Activated CD4-positive, alpha-beta T cell treated with anti-CD3 and anti-CD28 coated beads, Interleukin-2, amount 50 U/mL, for 4 hours (primary cell): ENCODE measurements around the gene SLC35G4.
"Not testable (repeated sequence)": the region's sequence is repeated elsewhere in the genome, so short reads cannot be mapped to it uniquely, and the experiment has no call there.

Source experiments
- DNase-seq, 2 experiments: peaks; one replicate each; pipeline ENCODE4 v3.0.0-alpha.2; 2020

Gene SLC35G4

DNA sequence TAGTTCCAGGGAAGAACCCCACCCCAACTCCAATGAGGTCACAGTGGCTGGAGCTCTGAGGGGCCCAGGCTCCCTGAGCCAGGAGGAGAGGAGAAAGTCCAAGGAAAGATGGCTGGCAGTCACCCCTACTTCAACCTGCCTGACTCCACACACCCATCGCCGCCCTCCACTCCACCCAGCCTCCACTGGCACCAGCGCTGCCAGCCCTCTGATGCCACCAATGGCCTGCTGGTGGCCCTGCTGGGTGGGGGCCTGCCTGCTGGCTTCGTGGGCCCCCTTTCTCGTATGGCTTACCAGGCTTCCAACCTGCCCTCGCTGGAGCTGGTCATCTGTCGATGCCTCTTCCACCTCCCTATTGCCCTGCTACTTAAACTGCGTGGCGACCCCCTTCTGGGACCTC is at the start of gene SLC35G4:
SLC35G4 (plus strand) TSS at position 109 of the 400 bp plus-strand sequence; CDS start at position 109, 0 bp downstream.
- not testable (repeated sequence) for DNase-seq

DNA sequence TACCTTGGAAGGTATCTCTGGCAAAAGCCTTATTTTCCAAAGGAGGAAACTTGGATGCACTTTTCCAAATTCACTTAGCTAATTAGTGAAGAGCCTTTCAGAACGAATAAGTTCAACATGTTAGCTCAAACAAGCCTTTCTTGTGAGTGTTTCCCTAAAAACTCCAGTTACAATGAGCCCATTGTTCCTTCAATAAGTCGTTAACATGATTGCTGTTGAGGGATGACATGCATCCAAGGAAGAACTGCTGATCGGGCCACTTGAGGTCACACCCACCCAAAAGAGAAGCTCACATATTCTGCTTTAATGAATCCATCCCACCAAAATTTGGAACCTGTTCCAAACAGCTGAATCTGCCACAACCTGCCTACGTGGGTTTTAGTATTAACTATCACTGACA is 48.1 kb upstream of the SLC35G4 start:
- no peak for DNase-seq

DNA sequence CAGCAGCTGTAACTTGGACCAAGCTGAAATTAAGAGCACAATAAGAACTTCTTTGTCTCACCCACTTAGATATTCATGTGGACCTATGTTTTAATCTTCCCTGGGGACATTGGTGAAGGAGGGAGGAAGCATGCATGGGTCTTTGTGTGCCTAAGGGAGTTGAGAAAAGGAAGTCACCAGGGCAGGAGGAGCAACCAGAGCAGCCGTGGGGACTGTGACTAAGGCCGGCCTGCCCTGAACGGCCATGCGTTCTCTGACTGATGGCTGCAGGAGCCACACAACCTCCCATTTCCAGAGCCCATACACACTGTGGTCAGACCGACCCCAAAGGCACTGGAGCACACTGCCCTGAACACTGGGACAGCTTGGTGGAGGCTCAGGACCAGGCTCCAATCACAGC is 43.7 kb upstream of the SLC35G4 start:
- DNase-seq: no peak

DNA sequence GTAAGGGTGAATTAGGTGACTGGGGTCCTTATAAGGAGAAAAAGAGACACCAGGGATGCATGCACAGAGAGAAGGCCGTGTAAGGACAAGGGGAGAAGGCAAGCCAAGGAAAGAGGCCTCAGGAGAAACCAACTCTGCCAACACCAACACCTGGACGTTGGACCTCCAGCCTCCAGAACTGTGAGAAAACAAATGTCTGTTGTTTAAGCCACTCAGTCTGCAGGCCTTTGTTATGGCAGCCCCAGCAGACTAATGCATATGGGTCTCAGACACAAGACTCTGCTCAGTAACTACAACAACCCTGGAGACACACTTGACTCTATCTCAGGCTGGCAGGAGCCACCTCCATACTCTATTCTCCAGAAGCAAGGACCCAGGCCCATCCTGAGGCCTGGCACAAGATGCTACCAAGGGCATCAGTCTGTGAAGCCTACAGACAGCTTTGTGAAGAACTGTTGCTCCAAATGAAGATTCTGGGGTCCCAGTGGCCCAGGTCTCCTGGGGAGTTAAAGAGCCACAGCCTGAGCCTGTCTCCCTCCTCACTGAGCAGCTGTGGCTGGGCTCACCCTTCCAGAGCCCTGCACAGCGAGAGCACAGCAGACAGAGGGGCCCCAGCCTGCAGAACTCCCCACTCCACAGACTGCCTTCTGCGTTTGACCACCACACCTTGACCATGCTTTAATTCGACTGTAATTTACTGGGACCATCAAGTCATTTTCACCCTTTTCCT is 43.0 kb upstream of the SLC35G4 start:
- DNase-seq: no peak

DNA sequence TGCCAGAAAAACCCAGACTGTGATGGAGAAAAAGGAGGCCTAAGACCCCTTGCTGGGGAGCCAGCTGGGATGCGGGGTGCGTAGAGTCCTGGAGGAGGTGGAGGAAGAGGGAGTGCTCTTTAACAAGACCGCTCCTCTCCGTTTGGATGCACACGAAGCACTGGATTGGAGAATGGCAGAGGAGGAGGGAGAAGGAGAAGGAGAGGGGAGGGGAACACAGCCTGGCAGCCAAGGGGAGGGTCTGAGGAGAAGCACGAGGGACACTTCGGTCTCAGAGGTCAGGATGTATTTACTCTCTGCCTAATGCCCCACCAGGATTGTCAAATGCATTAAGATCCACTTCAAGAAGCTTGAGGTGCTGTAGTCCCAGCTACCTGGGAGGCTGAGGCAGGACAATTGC is 42.0 kb upstream of the SLC35G4 start:
- no peak for DNase-seq

DNA sequence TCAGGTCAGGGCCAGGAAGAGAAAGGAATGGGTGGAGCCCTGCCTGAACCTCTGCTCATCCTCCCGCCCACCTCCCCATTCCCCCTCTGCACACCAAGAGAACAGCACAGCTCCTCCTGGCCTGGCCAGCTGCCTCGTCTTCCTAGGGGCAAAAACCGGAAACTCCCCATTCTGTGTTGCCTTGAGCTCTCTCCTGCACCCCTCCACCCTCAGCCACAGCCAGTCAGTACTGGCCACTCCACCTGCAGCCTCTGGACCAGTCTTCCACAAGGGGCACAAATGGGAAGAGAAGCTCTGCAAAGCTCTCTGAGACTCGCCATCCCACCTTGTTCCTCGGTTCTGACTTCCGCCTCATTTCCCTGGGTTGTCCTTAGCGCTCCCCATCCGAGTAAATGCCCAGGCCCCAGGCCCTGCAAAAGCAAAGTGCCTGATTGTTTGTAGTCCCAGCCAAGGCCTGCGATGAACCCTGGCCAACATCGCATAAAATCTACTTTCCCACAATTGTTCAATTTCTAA is 39.3 kb upstream of the SLC35G4 start:
- DNase-seq: no peak

DNA sequence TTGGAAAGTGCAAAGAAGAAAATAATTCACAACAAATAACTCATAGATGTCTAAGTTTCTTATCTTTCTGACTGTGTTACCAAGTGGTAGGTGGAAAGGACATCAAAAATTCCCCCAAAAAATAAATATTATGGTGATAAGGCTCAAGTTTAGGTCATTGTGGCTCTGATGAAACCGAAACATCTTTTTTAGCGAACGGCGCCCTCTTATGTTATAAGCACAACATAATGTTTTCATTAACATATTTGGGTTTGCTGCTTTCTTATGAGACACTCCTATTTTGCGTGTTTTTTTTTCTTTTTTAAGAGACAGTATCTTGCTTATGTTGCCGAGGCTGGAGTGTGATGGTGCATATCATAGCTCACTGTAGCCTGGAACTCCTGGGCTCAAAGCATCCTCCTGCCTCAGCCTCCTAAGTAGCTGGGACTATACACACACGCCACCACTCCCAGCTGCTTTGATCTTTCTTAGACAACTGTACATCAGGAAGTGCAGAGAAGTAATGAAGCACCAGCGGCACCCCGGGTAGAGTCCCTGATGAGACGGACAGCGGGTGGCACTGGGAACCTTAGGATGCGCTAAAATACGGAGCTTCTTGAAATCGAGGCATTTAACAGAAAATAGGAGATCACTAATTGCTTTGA is 38.5 kb upstream of the SLC35G4 start:
- no peak for DNase-seq

DNA sequence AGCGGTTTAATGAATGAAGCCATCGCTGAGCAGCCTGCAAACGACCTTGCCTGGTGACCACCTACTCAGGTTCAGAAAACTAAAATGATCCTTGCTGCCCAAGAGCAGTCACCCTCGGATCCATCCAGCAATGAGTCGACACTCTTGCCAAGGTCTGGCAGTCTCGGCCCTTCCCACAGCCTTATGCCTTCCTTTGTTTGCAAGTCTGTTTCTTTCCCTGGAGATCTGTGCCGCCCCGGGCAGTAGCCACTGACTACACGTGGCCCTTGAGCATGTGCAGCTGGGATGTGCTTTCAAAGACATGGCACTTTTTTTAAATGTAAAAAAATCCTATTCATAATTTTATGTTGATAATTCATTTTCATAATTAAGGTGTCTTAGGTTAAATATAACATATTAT is 37.2 kb upstream of the SLC35G4 start:
- no peak for DNase-seq

DNA sequence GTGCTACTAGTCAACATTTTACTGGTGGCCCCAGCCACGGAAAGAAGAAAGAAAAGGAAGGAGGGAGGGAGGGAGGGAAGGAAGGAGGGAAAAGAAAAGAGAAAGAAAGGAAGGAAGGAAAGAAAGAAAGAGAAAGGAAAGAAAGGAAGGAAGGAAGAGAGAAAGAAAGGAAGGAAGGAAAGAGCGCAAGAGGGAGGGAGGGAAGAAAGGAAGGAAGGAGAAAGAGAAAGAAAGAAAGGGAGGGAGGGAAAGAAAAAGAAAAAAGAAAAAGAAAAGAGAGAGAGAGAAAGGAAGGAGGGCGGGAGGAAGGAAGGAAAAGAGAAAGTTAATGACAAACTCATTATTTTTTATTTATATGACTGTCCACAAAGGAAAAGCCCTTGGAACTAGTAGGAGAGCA is 34.9 kb upstream of the SLC35G4 start:
- no peak for DNase-seq

DNA sequence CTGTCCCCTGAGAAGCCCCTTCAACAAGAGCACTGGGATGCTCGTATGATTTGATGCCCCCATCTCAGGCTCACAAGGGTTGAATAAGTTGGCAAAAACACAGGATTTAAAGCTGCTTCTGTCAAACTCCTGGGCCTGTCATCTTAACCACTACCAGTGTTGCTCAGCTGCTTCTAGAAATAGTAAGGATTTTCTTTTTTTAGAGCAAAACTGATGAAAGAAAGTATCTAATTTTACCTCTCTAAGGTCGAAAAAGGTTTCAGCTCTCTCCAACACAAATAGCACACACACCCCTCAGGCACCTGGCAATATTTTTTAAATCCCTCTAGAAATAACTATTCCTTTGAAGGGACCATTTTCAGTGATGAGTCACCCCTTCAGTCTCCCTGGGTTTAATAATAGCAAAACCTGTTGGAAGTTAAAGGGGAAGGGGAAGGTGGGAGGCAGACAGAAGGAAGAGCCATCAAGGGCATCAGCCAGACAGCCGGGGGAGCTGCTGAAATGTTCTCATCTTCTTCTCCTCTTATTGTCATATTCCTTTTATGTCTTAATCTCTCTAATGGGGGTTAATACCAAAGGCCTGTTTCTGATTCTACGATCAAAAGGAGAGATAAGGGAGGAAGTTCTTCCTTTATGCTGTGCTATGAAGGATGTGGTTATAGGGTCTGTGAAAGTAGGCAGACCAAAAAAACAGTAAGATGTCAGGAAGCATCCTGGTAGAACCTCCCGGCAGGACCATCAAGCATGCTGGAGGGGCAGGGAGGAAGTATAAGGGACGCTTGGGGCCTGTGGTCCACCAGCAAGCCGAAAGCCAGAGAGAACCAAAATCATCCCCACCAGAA is 31.9 kb upstream of the SLC35G4 start:
- no peak for DNase-seq

DNA sequence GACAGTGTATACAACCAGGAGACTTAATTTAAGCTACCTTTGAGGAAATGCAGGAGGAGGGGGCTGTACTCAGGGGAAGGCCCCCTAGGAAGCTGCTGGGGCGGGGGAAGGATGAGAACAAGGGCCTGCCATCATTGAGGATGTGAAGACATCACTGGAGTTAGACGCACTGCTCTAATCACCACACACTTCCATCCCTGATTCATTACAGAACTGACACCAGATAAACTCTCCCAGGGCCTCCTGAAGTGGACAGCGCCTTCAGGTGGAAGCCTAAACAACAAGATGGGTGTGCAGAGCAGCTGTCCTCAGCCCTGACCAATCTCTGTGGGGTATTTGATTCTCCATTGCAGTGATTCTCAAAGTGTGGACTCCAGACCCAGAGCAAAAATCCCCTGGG is 30.6 kb upstream of the SLC35G4 start:
- DNase-seq: no peak

DNA sequence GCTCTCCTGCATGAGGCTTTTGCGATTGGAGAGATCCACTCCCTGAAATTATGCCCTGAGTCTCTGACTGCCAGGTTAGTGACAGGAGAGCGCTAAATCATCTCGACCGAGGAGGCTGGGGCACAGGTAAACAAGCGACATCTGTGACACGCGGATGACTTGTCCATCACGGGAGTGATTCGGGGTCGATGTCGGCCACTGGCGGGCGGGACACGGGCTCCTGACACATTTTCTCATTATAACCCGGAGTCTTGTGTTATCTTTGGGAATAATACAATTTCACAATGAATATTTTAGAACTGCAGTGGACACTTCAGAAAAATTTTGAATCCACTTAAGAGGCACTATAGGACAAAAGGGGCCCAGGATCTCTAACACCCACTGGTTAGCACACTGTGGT is 29.5 kb upstream of the SLC35G4 start:
- DNase-seq: no peak

DNA sequence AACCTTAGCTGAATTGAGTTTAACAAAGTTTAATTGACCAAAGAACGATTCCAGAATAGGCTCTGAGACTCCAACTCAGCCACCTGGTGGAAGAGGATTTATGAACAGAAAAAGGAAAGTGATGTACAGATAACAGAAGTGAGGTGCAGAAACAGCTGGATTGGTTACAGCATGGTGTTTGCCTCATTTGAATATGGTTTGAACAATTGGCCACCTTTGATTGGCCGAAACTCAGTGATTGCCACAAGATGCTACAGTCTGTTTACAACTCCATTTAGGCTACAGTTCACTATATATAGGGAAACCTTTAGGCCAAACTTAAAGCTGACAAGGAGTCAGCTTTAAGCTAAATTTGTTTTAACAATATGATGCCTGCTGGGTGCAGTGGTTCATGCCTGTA is 28.1 kb upstream of the SLC35G4 start:
- DNase-seq: no peak

DNA sequence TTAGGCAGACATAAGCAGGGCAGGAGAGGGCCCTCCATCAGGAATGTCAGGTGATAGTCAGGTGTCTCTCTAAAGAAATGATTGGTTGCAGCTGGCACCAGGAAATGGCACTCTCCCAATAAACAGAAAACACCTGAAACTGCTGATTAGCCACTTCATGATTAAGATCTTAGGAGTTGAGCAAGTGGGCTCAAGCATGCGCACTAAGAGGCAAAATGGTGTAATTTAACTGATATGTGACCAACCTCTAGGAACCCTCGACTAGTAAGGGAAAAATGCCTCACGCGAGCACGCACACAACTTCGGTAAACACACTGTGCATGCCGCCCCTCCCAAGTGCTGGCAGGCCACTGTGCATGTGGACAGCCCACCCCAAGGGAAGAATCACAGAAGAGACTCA is 23.8 kb upstream of the SLC35G4 start:
- no peak for DNase-seq

DNA sequence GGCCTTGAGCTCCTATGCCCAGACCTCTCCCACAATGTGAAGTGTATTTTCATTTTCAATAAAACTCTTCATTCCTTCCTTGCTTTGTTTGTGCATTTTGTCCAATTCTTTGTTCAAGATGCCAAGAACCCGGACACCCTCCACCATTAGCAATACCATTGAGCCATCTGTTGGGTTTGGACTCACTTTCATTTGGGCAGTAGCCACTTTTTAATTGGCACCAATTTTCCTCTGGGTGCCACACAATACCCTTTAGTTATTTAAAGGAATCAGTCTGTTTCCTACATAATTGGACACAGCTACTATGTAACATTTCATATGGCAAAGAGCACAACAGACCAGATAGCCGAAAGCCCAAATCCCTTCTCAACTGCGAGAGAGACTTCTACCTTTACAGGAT is 22.5 kb upstream of the SLC35G4 start:
- no peak for DNase-seq

DNA sequence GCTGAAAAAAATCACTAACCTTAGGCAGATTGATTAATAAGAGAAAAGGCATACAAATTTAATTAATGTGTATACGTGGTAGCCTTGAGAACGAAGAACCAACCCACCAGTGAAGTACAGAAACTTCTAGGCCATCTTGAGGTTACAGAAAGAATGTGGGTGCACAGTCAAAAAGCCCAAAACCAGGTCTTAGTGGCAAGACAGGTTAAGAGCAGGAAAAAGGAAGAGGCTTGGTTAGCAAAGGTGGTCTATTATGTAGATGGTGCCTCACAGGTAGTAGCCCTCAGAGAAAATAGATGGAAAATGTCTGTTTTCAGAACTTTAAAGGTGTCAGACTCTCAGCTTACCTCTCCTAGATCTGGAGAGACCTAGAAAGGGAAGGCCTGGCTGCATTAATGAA is 22.0 kb upstream of the SLC35G4 start:
- DNase-seq: no peak

DNA sequence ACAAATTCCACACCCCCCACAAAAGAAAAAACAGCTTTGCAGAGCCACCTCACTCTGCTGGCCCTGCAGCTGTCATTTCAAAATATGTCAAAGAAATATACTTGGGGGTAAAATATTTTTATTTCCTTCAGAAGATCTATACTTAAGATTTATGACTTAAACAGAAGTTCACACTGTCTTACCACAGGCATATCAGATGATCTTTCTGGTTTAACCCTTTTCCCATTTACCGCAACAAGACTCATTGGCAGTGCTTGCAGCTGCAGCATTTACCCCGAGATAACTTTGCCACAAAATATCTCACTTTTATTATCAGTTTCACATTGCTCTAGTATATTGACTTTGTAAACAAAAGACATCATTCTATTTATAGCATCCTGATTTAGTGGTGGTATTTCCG is 21.6 kb upstream of the SLC35G4 start:
- DNase-seq: no peak

DNA sequence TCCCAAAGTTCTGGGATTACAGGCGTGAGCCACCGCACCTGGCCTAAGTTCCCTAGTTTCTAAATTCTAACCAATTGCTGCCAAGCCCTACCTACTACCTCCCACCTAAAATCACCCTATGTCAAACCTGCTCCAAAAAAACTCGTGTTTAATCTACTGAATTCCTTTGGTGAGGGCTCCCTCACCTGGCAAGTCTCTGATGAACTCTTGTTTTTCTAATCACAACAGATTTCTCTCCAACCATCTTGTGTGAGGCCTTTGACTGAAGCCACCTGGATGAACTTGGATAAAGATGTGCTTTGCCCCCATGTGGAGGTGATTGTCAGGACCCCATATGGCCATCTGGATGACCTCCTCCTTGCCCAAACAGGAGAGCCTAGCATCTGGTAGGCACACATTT is 17.4 kb upstream of the SLC35G4 start:
- DNase-seq: no peak

DNA sequence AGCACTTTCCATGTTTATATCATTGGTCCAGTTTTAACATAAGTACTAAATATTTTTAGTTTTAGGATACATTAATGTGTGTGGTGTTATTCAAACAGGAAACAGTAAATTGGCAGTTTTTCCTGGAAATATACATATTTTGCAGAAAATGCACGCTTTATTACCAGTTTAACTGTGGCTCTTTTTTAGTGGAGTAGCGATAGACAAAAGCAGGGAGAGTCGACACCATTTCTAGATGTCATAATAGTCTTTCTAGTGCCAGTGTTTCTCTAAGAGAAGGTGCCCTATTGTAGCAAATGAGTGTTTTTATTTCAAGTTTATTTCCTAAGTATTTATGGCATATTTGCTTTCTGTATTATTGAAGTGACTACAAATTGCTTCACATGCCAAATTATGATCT is 9.1 kb upstream of the SLC35G4 start:
- DNase-seq: no peak

DNA sequence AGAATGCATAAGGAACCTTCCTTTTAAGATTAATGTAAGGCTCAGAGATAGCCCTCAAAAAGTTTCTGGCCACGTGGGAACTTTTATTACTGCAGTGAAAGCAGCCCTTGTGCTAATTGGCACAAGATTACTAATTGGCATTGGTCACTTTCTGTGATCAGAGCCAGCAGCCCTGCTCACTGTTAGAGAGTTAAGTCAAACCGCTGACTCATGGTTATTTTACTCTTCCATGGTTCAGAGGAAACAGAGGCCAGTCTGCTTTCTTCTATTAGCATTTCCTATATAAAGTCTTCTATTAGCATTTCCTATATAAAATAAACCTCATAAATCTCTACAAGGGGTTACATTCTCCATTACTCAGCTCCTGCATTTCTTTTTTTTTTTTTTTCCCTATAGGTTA is 1.5 kb upstream of the SLC35G4 start:
- DNase-seq: no peak

DNA sequence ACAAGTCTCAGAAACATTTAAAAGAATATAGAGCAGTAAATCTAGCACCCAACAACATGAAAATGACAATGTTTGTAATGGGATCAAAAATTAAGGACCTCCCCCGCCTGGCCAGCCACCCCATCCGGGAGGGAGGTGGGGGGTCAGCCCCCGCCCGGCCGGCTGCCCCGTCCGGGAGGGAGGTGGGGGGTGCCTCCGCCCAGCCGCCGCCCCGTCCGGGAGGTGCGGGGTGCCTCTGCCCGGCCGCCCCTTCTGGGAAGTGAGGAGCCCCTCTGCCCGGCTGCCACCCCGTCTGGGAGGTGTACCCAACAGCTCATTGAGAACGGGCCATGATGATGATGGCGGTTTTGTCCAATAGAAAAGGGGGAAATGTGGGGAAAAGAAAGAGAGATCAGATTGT is 778 bp upstream of the SLC35G4 start:
- not testable (repeated sequence) for DNase-seq

DNA sequence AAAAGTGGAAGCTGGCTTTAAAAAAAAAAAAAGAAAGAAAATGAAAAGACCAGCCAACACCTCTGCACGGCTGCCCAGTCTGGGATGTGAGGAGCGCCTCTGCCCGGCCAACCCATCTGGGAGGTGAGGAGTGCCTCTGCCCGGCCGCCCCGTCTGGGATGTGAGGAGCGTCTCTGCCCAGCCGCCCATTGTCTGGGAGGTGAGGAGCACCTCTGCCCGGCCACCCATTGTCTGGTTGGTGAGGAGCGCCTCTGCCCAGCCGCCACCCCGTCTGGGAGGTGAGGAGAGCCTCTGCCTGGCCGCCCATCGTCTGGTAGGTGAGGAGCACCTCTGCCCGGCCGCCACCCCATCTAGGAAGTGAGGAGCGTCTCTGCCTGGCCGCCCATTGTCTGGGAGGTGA is 3.7 kb downstream of the SLC35G4 start:
- not testable (repeated sequence) for DNase-seq

DNA sequence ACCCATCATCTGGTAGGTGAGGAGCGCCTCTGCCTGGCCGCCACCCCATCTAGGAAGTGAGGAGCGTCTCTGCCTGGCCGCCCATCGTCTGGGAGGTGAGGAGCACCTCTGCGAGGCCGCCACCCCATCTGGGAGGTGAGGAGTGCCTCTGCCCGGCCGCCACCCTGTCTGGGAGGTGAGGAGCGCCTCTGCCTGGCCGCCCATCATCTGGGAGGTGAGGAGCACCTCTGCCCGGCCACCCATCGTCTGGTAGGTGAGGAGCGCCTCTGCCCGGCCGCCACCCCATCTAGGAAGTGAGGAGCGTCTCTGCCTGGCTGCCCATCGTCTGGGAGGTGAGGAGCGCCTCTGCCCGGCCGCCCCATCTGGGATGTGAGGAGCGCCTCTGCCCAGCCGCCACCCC is 4.2 kb downstream of the SLC35G4 start:
- DNase-seq: not testable (repeated sequence)

DNA sequence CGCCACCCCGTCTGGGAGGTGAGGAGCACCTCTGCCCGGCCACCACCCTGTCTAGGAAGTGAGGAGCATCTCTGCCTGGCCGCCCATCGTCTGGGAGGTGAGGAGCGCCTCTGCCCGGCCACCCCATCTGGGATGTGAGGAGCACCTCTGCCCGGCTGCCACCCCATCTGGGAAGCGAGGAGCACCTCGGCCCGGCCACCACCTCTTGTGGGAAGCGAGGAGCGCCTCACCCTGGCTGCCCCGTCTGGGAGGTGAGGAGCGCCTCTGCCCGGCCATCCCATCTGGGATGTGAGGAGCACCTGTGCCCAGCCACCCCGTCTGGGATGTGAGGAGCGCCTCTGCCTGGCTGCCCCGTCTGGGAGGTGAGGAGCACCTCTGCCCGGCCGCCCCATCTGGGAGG is 4.6 kb downstream of the SLC35G4 start:
- not testable (repeated sequence) for DNase-seq
